Psoas muscle (tissue), 8 donors: ENCODE data around the gene PEAR1. TPM values are rescaled to one million over a fixed set of nuclear protein-coding genes. Genes with fewer than 3 reads are reported as not detected.

ENCODE experiments used
- ATAC-seq, 4 donors: fragments of 200-7000 bp; cut with Tn5 transposase; one replicate each; pipeline ENCODE4 v1.9.1; 2020; ENCODE audit warnings: moderate library complexity in 3 of 4, mild to moderate bottlenecking in 2 of 4
- DNase-seq, 2 donors: peaks; one replicate each; pipeline ENCODE4 v3.0.0-alpha.2; 2020
- H3K27ac ChIP-seq: fragments of 200-600 bp; one replicate; pipeline ENCODE4 v1.8.0; 2022
- H3K27me3 ChIP-seq, 3 donors: fragments of 200-600 bp in 1 of 3; one replicate each; pipeline versions ENCODE4 v1.6.1 to v1.8.0; 2013 to 2022; ENCODE audit warnings: low read length in 2 of 3, mild to moderate bottlenecking in 2 of 3, moderate library complexity in 1 of 3; ENCODE audit not compliant: insufficient read depth in 3 of 3
- H3K36me3 ChIP-seq, 2 donors: fragments of 200-600 bp in 1 of 2; one replicate each; pipeline versions ENCODE4 v1.6.1 to v1.8.0; 2013 to 2022; ENCODE audit warnings: low read depth in 1 of 2, mild to moderate bottlenecking in 1 of 2, moderate library complexity in 1 of 2; ENCODE audit not compliant: insufficient read depth in 1 of 2
- H3K4me1 ChIP-seq: fragments of 200-600 bp; one replicate; pipeline ENCODE4 v1.8.0; 2022
- H3K4me3 ChIP-seq: fragments of 200-600 bp; one replicate; pipeline ENCODE4 v1.8.0; 2022; ENCODE audit warnings: mild to moderate bottlenecking
- H3K9me3 ChIP-seq: fragments of 200-600 bp; one replicate; pipeline ENCODE4 v1.8.0; 2022
- CTCF ChIP-seq: fragments of 200-600 bp; IDR thresholded peaks from one replicate; pipeline ENCODE4 v1.8.0; 2022; ENCODE audit warnings: antibody characterized with exemption
- WGBS, 3 donors: extraction: QIAGEN DNeasy Blood & Tissue Kit; methylation state at CpG; one replicate each; pipeline versions ENCODE4 v1.1.6 to v1.1.7; 2013; 5-methylcytosine and 5-hydroxymethylcytosine counted together
- intact Hi-C, 2 donors: fragments of 100-400 bp; cut with DNase I; formaldehyde crosslinking; loops; one replicate each; pipeline versions ENCODE4 v1.11.0 to v1.14.2; 2022
- polyA plus RNA-seq, 3 donors: library from polyadenylated mRNA; stranded (reverse); fragments of 200-250 nt; gene quantifications; one replicate each; pipeline ENCODE4 v1.2.3, GENCODE V29; 2013
- total RNA-seq, 4 donors: library from RNA; stranded (reverse); fragmentation: NEBNext Ultra II Directional in 2 of 4; extraction: Animal tissue kit (Norgen Biotek cat#: 25700) in 2 of 4; gene quantifications; one replicate each; pipeline versions ENCODE4 v1.2.1 to v1.2.4, GENCODE V29; 2021 to 2023
- donor health status: healthy with polysubstance abuse.
- donor health status: DM: no; HTN: no; CAD: no; lungs with moderate emphysema.
- donor health status: Bipolar disorder and iron deficiency.
- donor health status: healthy.
- donor health status: DM: yes; HTN: yes; CAD: no.
- donor health status: DM: no; HTN: no; CAD: no.
- donor health status: DM: no; HTN: no; CAD: no.
- donor health status: DM: yes; HTN: yes; CAD: no.

PEAR1 gene
- total and polyA plus RNA-seq, 7 donors, result 2.1 to 7.3 (median 3.8) TPM

GRCh38 chr1:156904187-156904959 is 10.9 kb downstream of the PEAR1 start:
- ATAC-seq, result no peak
- Histone ChIP-seq H3K4me3 (no peak overlapping the region), H3K27ac (no peak overlapping the region)

GRCh38 chr1:156905176-156905575 is 11.7 kb downstream of the PEAR1 start:
- Histone ChIP-seq H3K9me3 (no peaks in the 10 kb centered on the region), H3K27ac (no peak overlapping the region), H3K4me3 (no peak overlapping the region), H3K27me3 (peaks cover 0 to 30% (median 0%) of the 10 kb centered on the region in 3 donors), H3K4me1 (peaks cover 6% of the 10 kb centered on the region), H3K36me3 (peaks cover 0 to 8% of the 10 kb centered on the region in 2 donors)
- no peak for TF ChIP-seq CTCF
- ATAC-seq (no peak), DNase-seq (peak in 1 of 2 donors; percentile 35)
- WGBS, 3 donors, result 85 to 87% (median 86%) methylated on average over 16 of the region's 16 CpGs
- intact Hi-C loops, result no loop called here

More at GRCh38 chr1:156904187-156904959, 10.9 kb downstream of the PEAR1 start:
- H3K27me3 ChIP-seq, result peaks cover 0 to 30% (median 0%) of the 10 kb centered on the region in 3 donors
- peaks cover 0 to 8% of the 10 kb centered on the region in 2 donors for H3K36me3 ChIP-seq
- 64 to 71% (median 69%) methylated on average over 19 of the region's 19 CpGs for WGBS, 3 donors
- DNase-seq, result peak in 1 of 2 donors; percentile 52
- peaks cover 12% of the 10 kb centered on the region for H3K4me1 ChIP-seq
- TF ChIP-seq CTCF, result no peak
- H3K9me3 ChIP-seq, result no peaks in the 10 kb centered on the region
- intact Hi-C loops, result no loop called here

GRCh38 chr1:156905651-156906050 is 12.1 kb downstream of the PEAR1 start:
- peaks cover 2% of the 10 kb centered on the region for H3K4me1 ChIP-seq
- no peak overlapping the region for H3K27ac ChIP-seq
- DNase-seq (peak in 1 of 2 donors; percentile 14), ATAC-seq (no peak)
- H3K27me3 ChIP-seq, result peaks cover 0 to 32% (median 0%) of the 10 kb centered on the region in 3 donors
- intact Hi-C loops, result no loop called here
- H3K4me3 ChIP-seq, result no peak overlapping the region
- WGBS, 3 donors, result 42 to 72% (median 53%) methylated on average over 4 of the region's 4 CpGs
- TF ChIP-seq CTCF, result no peak
- no peaks in the 10 kb centered on the region for H3K9me3 ChIP-seq
- H3K36me3 ChIP-seq, result peaks cover 0 to 8% of the 10 kb centered on the region in 2 donors

GRCh38 chr1:156906206-156906906 is 12.8 kb downstream of the PEAR1 start:
- peak in 1 of 2 donors; percentile 50 for DNase-seq
- intact Hi-C loops, result no loop called here
- WGBS, 3 donors, result 90 to 94% (median 91%) methylated on average over 16 of the region's 16 CpGs

More at GRCh38 chr1:156906206-156906906, 12.8 kb downstream of the PEAR1 start:
- Histone ChIP-seq H3K4me3 (no peak overlapping the region), H3K27me3 (peaks cover 0 to 35% (median 0%) of the 10 kb centered on the region in 3 donors), H3K9me3 (no peaks in the 10 kb centered on the region), H3K4me1 (no peaks in the 10 kb centered on the region), H3K27ac (no peak overlapping the region), H3K36me3 (peaks cover 0 to 8% of the 10 kb centered on the region in 2 donors)
- ATAC-seq, result no peak
- TF ChIP-seq CTCF, result no peak
